Activated CD4-positive, alpha-beta T cell treated with anti-CD3 and anti-CD28 coated beads, Interleukin-10, Interleukin-2, amounts not matched to agents 100 ng/mL and 50 ng/mL, durations not matched to agents 16 hours and 8 hours (primary cell): ENCODE results near the gene GRIN2D.
A peak's percentile ranks its signal among the peaks of the same experiment; 100 is the strongest.
"Not testable (repeated sequence)": the region's sequence is repeated elsewhere in the genome, so short reads cannot be mapped to it uniquely, and the experiment has no call there.

Experiments used
- DNase-seq: peaks from one replicate; pipeline ENCODE4 v3.0.0-alpha.2; 2020

The GRIN2D gene

GRCh38 chr19:48393559-48394330 lies at the start of gene GRIN2D:
TSS of gene GRIN2D (plus strand) at chr19:48393668. CDS start at chr19:48398393, 4,725 bp downstream.
- DNase-seq, result no peak

- DNase-seq, result no peak
Observed at GRCh38 chr19:48344892-48345291, 48.6 kb upstream of the GRIN2D start.

GRCh38 chr19:48346191-48346590 lies 47.3 kb upstream of the GRIN2D start:
- DNase-seq, result no peak

GRCh38 chr19:48348045-48348444 lies 45.4 kb upstream of the GRIN2D start:
- DNase-seq, result no peak

- DNase-seq, result no peak
Observed at GRCh38 chr19:48348737-48349136, 44.7 kb upstream of the GRIN2D start.

- DNase-seq, result no peak
Observed at GRCh38 chr19:48350856-48351255, 42.6 kb upstream of the GRIN2D start.

- peak; percentile 85 for DNase-seq
Observed at GRCh38 chr19:48351341-48351752, 42.1 kb upstream of the GRIN2D start.

GRCh38 chr19:48353677-48354076 lies 39.8 kb upstream of the GRIN2D start:
- no peak for DNase-seq

- DNase-seq, result no peak
Observed at GRCh38 chr19:48354332-48354992, 39.0 kb upstream of the GRIN2D start.

- no peak for DNase-seq
Observed at GRCh38 chr19:48355365-48355954, 38.0 kb upstream of the GRIN2D start.

GRCh38 chr19:48359123-48359522 lies 34.3 kb upstream of the GRIN2D start:
- DNase-seq, result no peak

- no peak for DNase-seq
Observed at GRCh38 chr19:48361912-48362311, 31.6 kb upstream of the GRIN2D start.

- peak; percentile 96 for DNase-seq
Observed at GRCh38 chr19:48362716-48363499, 30.6 kb upstream of the GRIN2D start.

- no peak for DNase-seq
Observed at GRCh38 chr19:48363500-48363809, 30.0 kb upstream of the GRIN2D start.

- peak; percentile 100 for DNase-seq
Observed at GRCh38 chr19:48363810-48364597, 29.5 kb upstream of the GRIN2D start, which contains the start of the genes SYNGR4 and TMEM143. TSS of gene SYNGR4 (plus strand) at chr19:48364367. CDS start at chr19:48365843, 1,476 bp downstream. TSS of gene TMEM143 (minus strand) at chr19:48363940. CDS start at chr19:48363920, 20 bp downstream.

- no peak for DNase-seq
Observed at GRCh38 chr19:48364598-48365348, 28.7 kb upstream of the GRIN2D start.

- DNase-seq, result no peak
Observed at GRCh38 chr19:48365602-48366001, 27.9 kb upstream of the GRIN2D start.

- no peak for DNase-seq
Observed at GRCh38 chr19:48367855-48368254, 25.6 kb upstream of the GRIN2D start.

GRCh38 chr19:48368936-48369335 lies 24.5 kb upstream of the GRIN2D start:
- DNase-seq, result no peak

- no peak for DNase-seq
Observed at GRCh38 chr19:48370955-48371354, 22.5 kb upstream of the GRIN2D start.

GRCh38 chr19:48371367-48371766 lies 22.1 kb upstream of the GRIN2D start:
- DNase-seq, result no peak

GRCh38 chr19:48371771-48372170 lies 21.7 kb upstream of the GRIN2D start:
- not testable (repeated sequence) for DNase-seq
